AG10803 (cell line): Measurements from ENCODE around the gene IL16.

Source experiments
- DNase-seq: peaks from one replicate; pipeline ENCODE4 v3.0.0; 2010; ENCODE audit warnings: low read depth
- H3K4me3 ChIP-seq: 2 replicates; pipeline ENCODE4 v1.5.1; 2011; ENCODE audit warnings: mild to moderate bottlenecking, low read length, control low read depth
- TF ChIP-seq, protein P1 (sequence below): conservative IDR thresholded peaks from 2 replicates; pipeline ENCODE4 v1.5.1; 2011; ENCODE audit warnings: mild to moderate bottlenecking, low read length, control low read depth, inconsistent platforms

IL16 gene

GRCh38 chr15:81255315-81255957, 58.8 kb downstream of the IL16 start:
- no peak overlapping the region for H3K4me3 ChIP-seq
- no peak for DNase-seq
- TF ChIP-seq, protein P1, sequence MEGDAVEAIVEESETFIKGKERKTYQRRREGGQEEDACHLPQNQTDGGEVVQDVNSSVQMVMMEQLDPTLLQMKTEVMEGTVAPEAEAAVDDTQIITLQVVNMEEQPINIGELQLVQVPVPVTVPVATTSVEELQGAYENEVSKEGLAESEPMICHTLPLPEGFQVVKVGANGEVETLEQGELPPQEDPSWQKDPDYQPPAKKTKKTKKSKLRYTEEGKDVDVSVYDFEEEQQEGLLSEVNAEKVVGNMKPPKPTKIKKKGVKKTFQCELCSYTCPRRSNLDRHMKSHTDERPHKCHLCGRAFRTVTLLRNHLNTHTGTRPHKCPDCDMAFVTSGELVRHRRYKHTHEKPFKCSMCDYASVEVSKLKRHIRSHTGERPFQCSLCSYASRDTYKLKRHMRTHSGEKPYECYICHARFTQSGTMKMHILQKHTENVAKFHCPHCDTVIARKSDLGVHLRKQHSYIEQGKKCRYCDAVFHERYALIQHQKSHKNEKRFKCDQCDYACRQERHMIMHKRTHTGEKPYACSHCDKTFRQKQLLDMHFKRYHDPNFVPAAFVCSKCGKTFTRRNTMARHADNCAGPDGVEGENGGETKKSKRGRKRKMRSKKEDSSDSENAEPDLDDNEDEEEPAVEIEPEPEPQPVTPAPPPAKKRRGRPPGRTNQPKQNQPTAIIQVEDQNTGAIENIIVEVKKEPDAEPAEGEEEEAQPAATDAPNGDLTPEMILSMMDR, result no peak

GRCh38 chr15:81255958-81256320, 59.3 kb downstream of the IL16 start:
- no peak overlapping the region for H3K4me3 ChIP-seq
- TF ChIP-seq, protein P1, result no peak
- no peak for DNase-seq

GRCh38 chr15:81256916-81257315, 60.2 kb downstream of the IL16 start:
- H3K4me3 ChIP-seq, result no peak overlapping the region
- peak; percentile 73 for DNase-seq
- TF ChIP-seq, protein P1, result peak; percentile 83

- no peak overlapping the region for H3K4me3 ChIP-seq
- TF ChIP-seq, protein P1, result no peak
- DNase-seq, result no peak
These were observed 60.8 kb downstream of the IL16 start for GRCh38 chr15:81257435-81257834.

- H3K4me3 ChIP-seq, result no peak overlapping the region
- no peak for DNase-seq
- TF ChIP-seq, protein P1, result no peak
These were observed 61.8 kb downstream of the IL16 start for GRCh38 chr15:81258455-81258854.

- no peak overlapping the region for H3K4me3 ChIP-seq
- no peak for DNase-seq
- TF ChIP-seq, protein P1, result no peak
These were observed 63.1 kb downstream of the IL16 start for GRCh38 chr15:81259760-81260298.

- H3K4me3 ChIP-seq, result no peak overlapping the region
- no peak for DNase-seq
- TF ChIP-seq, protein P1, result no peak
These were observed 64.6 kb downstream of the IL16 start for GRCh38 chr15:81261172-81261811.
